ENCODE measurements around the gene PAFAH2. TPM values are rescaled to one million over a fixed set of nuclear protein-coding genes. Genes with fewer than 3 reads are reported as not detected.

Gene PAFAH2
- polyA plus RNA-seq, 1 of the 3 experiments (the other 2 are of a cell fraction): 10.8 TPM

DNA sequence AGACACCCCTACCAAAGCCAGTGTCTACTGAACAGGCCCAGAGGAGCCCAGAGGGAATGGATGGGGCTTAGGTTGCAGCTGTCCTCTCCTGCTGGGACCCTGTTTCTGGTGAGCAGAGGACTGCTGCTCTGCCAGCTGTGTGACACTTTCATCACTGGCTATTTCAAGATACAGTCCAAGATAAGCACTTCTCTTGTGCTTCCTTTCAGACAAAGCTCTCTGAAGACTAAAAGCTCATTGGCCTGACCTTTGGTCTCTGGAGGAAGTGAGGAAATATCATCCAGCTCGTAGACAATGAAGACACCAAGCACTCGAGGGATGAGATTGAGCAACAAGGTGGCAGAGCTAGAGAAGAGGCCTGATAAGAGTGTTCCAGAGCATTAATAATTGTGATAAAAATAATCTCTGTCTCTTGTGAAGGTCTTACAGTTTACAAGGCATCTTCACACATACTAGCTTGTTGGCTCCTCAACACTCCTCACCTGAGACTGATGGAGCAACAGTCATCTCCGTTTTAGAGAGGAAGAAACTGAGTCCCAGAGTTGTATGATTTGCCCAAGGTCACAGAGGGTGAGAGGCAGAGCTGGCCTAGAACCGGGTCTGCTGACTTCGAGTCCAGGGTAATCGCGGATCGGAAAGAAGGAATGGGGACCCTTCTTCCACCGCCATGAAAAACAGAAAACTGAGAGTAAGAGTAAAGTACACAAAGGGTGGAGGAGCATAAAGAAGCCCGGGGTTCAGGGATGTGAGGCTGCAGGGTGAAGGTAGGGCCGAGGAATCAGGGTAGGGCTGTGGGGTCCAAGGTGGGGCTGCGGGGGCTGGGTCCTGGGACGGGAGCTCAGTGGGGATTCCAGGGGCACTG, 666 bp downstream of the PAFAH2 start:
- ChIA-PET POLR2A (interaction anchor here (0.7 to 2.2 kb wide), 10 partner anchors 10 to 178 kb away, joined by 3 to 27 read pairs (median 4); partner anchors contain the start of genes MTFR1L and STMN1), CTCF (interaction anchor here (0.7 to 14.4 kb wide), 32 partner anchors 7 to 282 kb away, joined by 3 to 344 read pairs (median 5); partner anchors contain the start of genes EXTL1, PAQR7 and STMN1)
- 4% methylated on average over 13 of the region's 13 CpGs for WGBS (ENCODE audit: low lambda C conversion rate)
- Histone ChIP-seq H3K27me3 (ENCODE audit: insufficient read depth) (no peaks in the 10 kb centered on the region), H3K9me3 (no peaks in the 10 kb centered on the region), H3K27ac (ENCODE audit: low read depth in 2 of 2, low read length in 1 of 2) (peak overlapping the region; percentile 60 to 64; a peak in 3 of 4 replicates), H3K4me1 (ENCODE audit: control insufficient read depth in 1 of 2, insufficient read depth in 2 of 2, low read depth in 1 of 2, low read length in 1 of 2) (peaks cover 5 to 21% of the 10 kb centered on the region in 2 experiments; a peak in 3 of 4 replicates), H3K4me3 (ENCODE audit: low read depth in 2 of 2, low read length in 1 of 2) (peak overlapping the region; percentile 57 to 84), H4K20me1 (ENCODE audit: insufficient read depth) (no peaks in the 10 kb centered on the region), H3K9me2 (no peaks in the 10 kb centered on the region), H3K9ac (peak overlapping the region; percentile 70), H2AFZ (ENCODE audit: low read depth) (peak overlapping the region; percentile 75), H3K4me2 (peak overlapping the region; percentile 78), H3F3A (replicated peaks; ENCODE audit: insufficient read depth) (no peaks in the 10 kb centered on the region), H3K79me2 (ENCODE audit: insufficient read depth) (peaks cover 19% of the 10 kb centered on the region), H3K36me3 (replicated peaks in 1 of 2; ENCODE audit: control insufficient read depth in 1 of 2, insufficient read depth in 2 of 2, low read length in 1 of 2) (no peaks in the 10 kb centered on the region)
- DNase-seq: peak; percentile 63
- TF ChIP-seq GATA2 (CRISPR knock-in tag; IDR thresholded peaks at IDR 0.05) (peak; percentile 64), SMC3 (IDR thresholded peaks at IDR 0.05; ENCODE audit: low read depth, low read length) (no peak), EP300 (IDR thresholded peaks at IDR 0.05; ENCODE audit: borderline replicate concordance in 1 of 2, low read depth in 1 of 2, low read length in 1 of 2) (0 out of 4 replicates have a peak, but pooled peaks of 1 of the 2 experiments have one; percentile 27), GABPA (IDR thresholded peaks at IDR 0.05; ENCODE audit: low read depth) (no peak), TEAD4 (IDR thresholded peaks at IDR 0.05; ENCODE audit: borderline replicate concordance, insufficient read depth) (no peak), NRF1 (IDR thresholded peaks at IDR 0.05; ENCODE audit: low read depth, low read length) (no peak), EZH2phosphoT487 (IDR thresholded peaks at IDR 0.05; ENCODE audit: borderline replicate concordance, low read depth) (no peak), MEF2A (IDR thresholded peaks at IDR 0.05; ENCODE audit: borderline replicate concordance, low read depth) (no peak), YY1 (IDR thresholded peaks at IDR 0.05; ENCODE audit: low read depth) (no peak), ELF1 (IDR thresholded peaks at IDR 0.05) (no peak), CHD2 (IDR thresholded peaks at IDR 0.05; ENCODE audit: low read length, partially characterized antibody) (no peak), MXI1 (IDR thresholded peaks at IDR 0.05; ENCODE audit: low read depth, low read length) (peak; percentile 59; the same call in 1 of the 2 replicates), JUND (IDR thresholded peaks at IDR 0.05) (no peak), TAF1 (IDR thresholded peaks at IDR 0.05; ENCODE audit: borderline replicate concordance, low read depth, low read length) (no peak), RCOR1 (IDR thresholded peaks at IDR 0.05; ENCODE audit: low read length) (0 out of 2 replicates have a peak, but pooled peaks have one; percentile 31), RXRA (IDR thresholded peaks at IDR 0.05; ENCODE audit: borderline replicate concordance, low read depth) (no peak), POLR2AphosphoS5 (IDR thresholded peaks at IDR 0.05; ENCODE audit: low read depth, low read length) (no peak), RAD21 (IDR thresholded peaks at IDR 0.05; ENCODE audit: low read length) (no peak; the same call in 1 of the 2 replicates), NFIC (IDR thresholded peaks at IDR 0.05; ENCODE audit: borderline replicate concordance) (no peak)
- TF ChIP-seq, protein P1, sequence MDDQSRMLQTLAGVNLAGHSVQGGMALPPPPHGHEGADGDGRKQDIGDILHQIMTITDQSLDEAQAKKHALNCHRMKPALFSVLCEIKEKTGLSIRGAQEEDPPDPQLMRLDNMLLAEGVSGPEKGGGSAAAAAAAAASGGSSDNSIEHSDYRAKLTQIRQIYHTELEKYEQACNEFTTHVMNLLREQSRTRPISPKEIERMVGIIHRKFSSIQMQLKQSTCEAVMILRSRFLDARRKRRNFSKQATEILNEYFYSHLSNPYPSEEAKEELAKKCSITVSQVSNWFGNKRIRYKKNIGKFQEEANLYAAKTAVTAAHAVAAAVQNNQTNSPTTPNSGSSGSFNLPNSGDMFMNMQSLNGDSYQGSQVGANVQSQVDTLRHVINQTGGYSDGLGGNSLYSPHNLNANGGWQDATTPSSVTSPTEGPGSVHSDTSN (IDR thresholded peaks at IDR 0.05): no peak
- TF ChIP-seq, protein P2, sequence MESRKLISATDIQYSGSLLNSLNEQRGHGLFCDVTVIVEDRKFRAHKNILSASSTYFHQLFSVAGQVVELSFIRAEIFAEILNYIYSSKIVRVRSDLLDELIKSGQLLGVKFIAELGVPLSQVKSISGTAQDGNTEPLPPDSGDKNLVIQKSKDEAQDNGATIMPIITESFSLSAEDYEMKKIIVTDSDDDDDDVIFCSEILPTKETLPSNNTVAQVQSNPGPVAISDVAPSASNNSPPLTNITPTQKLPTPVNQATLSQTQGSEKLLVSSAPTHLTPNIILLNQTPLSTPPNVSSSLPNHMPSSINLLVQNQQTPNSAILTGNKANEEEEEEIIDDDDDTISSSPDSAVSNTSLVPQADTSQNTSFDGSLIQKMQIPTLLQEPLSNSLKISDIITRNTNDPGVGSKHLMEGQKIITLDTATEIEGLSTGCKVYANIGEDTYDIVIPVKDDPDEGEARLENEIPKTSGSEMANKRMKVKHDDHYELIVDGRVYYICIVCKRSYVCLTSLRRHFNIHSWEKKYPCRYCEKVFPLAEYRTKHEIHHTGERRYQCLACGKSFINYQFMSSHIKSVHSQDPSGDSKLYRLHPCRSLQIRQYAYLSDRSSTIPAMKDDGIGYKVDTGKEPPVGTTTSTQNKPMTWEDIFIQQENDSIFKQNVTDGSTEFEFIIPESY (IDR thresholded peaks at IDR 0.05; ENCODE audit: borderline replicate concordance, low read depth): no peak
- TF ChIP-seq, protein P3, sequence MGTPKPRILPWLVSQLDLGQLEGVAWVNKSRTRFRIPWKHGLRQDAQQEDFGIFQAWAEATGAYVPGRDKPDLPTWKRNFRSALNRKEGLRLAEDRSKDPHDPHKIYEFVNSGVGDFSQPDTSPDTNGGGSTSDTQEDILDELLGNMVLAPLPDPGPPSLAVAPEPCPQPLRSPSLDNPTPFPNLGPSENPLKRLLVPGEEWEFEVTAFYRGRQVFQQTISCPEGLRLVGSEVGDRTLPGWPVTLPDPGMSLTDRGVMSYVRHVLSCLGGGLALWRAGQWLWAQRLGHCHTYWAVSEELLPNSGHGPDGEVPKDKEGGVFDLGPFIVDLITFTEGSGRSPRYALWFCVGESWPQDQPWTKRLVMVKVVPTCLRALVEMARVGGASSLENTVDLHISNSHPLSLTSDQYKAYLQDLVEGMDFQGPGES (IDR thresholded peaks at IDR 0.05; ENCODE audit: low read depth, low read length): no peak
- TF ChIP-seq, protein P4, sequence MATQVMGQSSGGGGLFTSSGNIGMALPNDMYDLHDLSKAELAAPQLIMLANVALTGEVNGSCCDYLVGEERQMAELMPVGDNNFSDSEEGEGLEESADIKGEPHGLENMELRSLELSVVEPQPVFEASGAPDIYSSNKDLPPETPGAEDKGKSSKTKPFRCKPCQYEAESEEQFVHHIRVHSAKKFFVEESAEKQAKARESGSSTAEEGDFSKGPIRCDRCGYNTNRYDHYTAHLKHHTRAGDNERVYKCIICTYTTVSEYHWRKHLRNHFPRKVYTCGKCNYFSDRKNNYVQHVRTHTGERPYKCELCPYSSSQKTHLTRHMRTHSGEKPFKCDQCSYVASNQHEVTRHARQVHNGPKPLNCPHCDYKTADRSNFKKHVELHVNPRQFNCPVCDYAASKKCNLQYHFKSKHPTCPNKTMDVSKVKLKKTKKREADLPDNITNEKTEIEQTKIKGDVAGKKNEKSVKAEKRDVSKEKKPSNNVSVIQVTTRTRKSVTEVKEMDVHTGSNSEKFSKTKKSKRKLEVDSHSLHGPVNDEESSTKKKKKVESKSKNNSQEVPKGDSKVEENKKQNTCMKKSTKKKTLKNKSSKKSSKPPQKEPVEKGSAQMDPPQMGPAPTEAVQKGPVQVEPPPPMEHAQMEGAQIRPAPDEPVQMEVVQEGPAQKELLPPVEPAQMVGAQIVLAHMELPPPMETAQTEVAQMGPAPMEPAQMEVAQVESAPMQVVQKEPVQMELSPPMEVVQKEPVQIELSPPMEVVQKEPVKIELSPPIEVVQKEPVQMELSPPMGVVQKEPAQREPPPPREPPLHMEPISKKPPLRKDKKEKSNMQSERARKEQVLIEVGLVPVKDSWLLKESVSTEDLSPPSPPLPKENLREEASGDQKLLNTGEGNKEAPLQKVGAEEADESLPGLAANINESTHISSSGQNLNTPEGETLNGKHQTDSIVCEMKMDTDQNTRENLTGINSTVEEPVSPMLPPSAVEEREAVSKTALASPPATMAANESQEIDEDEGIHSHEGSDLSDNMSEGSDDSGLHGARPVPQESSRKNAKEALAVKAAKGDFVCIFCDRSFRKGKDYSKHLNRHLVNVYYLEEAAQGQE (IDR thresholded peaks at IDR 0.05; ENCODE audit: low read depth, low read length): no peak

All from SK-N-SH (cell line).